ENCODE measurements around the gene TMX3. TPM values are rescaled to one million over a fixed set of nuclear protein-coding genes. Genes with fewer than 3 reads are reported as not detected.
A peak's percentile ranks its signal among the peaks of the same experiment; 100 is the strongest.

Gene TMX3
- total RNA-seq, 6 donors from 2014 or later: 25.0 to 67.1 (median 50.8) TPM

- Histone ChIP-seq H3K36me3 (no peaks in the 10 kb centered on the region), H3K4me3 (no peak overlapping the region), H3K4me1 (no peaks in the 10 kb centered on the region), H3K27me3 (no peaks in the 10 kb centered on the region), H3K9me3 (no peaks in the 10 kb centered on the region), H3K27ac (no peak overlapping the region)
- 36 to 42% methylated on average over 3 of the region's 3 CpGs for WGBS, 2 donors
- TF ChIP-seq POLR2AphosphoS5 (IDR thresholded peaks at IDR 0.05) (no peak), CTCF (IDR thresholded peaks at IDR 0.05) (peak; percentile 44 to 64 (median 48)), EP300 (IDR thresholded peaks at IDR 0.05) (no peak)
- no peak for DNase-seq
- ATAC-seq (ENCODE audit: low FRiP score in 2 of 2): peak in 1 of 2 donors; percentile 87
Measured at GRCh38 chr18:68735483-68736343, 20.8 kb upstream of the TMX3 start.

GRCh38 chr18:68734308-68734707 is 19.4 kb upstream of the TMX3 start:
- TF ChIP-seq CTCF (IDR thresholded peaks at IDR 0.05) (no peak), POLR2A (IDR thresholded peaks at IDR 0.05) (no peak), POLR2AphosphoS5 (IDR thresholded peaks at IDR 0.05) (no peak), EP300 (IDR thresholded peaks at IDR 0.05) (no peak)
- H3K9me3 ChIP-seq: no peaks in the 10 kb centered on the region
- H3K4me1 ChIP-seq: no peaks in the 10 kb centered on the region
- no peak overlapping the region for H3K27ac ChIP-seq
- no peaks in the 10 kb centered on the region for H3K27me3 ChIP-seq
- no peak overlapping the region for H3K4me3 ChIP-seq
- no peak for DNase-seq
- no peak for ATAC-seq (ENCODE audit: low FRiP score in 2 of 2)
- WGBS, 2 donors: 74 to 82% methylated on average over 5 of the region's 5 CpGs
- no peaks in the 10 kb centered on the region for H3K36me3 ChIP-seq

- ATAC-seq (ENCODE audit: low FRiP score in 2 of 2): no peak
- WGBS, 2 donors: 44 to 50% methylated on average over 6 of the region's 6 CpGs
- Histone ChIP-seq H3K9me3 (no peaks in the 10 kb centered on the region), H3K27me3 (no peaks in the 10 kb centered on the region), H3K4me1 (no peaks in the 10 kb centered on the region), H3K4me3 (no peak overlapping the region), H3K27ac (no peak overlapping the region), H3K36me3 (no peaks in the 10 kb centered on the region)
- DNase-seq: no peak
- TF ChIP-seq POLR2A (IDR thresholded peaks at IDR 0.05) (no peak), EP300 (IDR thresholded peaks at IDR 0.05) (no peak), POLR2AphosphoS5 (IDR thresholded peaks at IDR 0.05) (no peak), CTCF (IDR thresholded peaks at IDR 0.05) (no peak)
Measured at GRCh38 chr18:68733707-68734106, 18.8 kb upstream of the TMX3 start.

- H3K4me1 ChIP-seq: peaks cover 0 to 3% (median 0%) of the 10 kb centered on the region in 4 donors
- H3K36me3 ChIP-seq: no peaks in the 10 kb centered on the region
- DNase-seq (no peak), ATAC-seq (ENCODE audit: low FRiP score in 2 of 2) (no peak)
- H3K27ac ChIP-seq: no peak overlapping the region
- no peaks in the 10 kb centered on the region for H3K27me3 ChIP-seq
- WGBS, 2 donors: 73 to 87% methylated on average over 2 of the region's 2 CpGs
- no peaks in the 10 kb centered on the region for H3K9me3 ChIP-seq
- H3K4me3 ChIP-seq: no peak overlapping the region
- no peak for TF ChIP-seq CTCF (IDR thresholded peaks at IDR 0.05)
- no peak for TF ChIP-seq POLR2A (IDR thresholded peaks at IDR 0.05)
- no peak for TF ChIP-seq EP300 (IDR thresholded peaks at IDR 0.05)
- TF ChIP-seq POLR2AphosphoS5 (IDR thresholded peaks at IDR 0.05): no peak
Measured at GRCh38 chr18:68728081-68728700, 13.3 kb upstream of the TMX3 start.

Measured in upper lobe of left lung (tissue), 6 donors.